HG03135 (cell line): ENCODE data around the gene ALK.

Source experiments
- ATAC-seq: cut with Tn5 transposase; IDR thresholded peaks from one replicate; pipeline ENCODE4 v1.9.1; 2021; ENCODE audit warnings: mild to moderate bottlenecking, moderate library complexity; ENCODE audit not compliant: unreplicated experiment

Gene ALK

GRCh38 chr2:29614295-29614830, 307.0 kb downstream of the ALK start:
- ATAC-seq, result no peak

GRCh38 chr2:29613792-29614266, 307.6 kb downstream of the ALK start:
- ATAC-seq, result no peak

- ATAC-seq, result no peak
Measured at GRCh38 chr2:29613067-29613466, 308.3 kb downstream of the ALK start.

- no peak for ATAC-seq
Measured at GRCh38 chr2:29612568-29612967, 308.8 kb downstream of the ALK start.

GRCh38 chr2:29611850-29612249, 309.5 kb downstream of the ALK start:
- no peak for ATAC-seq

GRCh38 chr2:29611261-29611660, 310.1 kb downstream of the ALK start:
- ATAC-seq, result no peak

- ATAC-seq, result no peak
Measured at GRCh38 chr2:29610569-29610968, 310.8 kb downstream of the ALK start.

GRCh38 chr2:29607038-29607420, 314.4 kb downstream of the ALK start:
- ATAC-seq, result no peak

- no peak for ATAC-seq
Measured at GRCh38 chr2:29606104-29607037, 315.0 kb downstream of the ALK start.

- no peak for ATAC-seq
Measured at GRCh38 chr2:29603341-29603740, 318.0 kb downstream of the ALK start.

GRCh38 chr2:29601872-29602271, 319.5 kb downstream of the ALK start:
- ATAC-seq, result no peak

GRCh38 chr2:29601321-29601720, 320.1 kb downstream of the ALK start:
- no peak for ATAC-seq

GRCh38 chr2:29599946-29600345, 321.4 kb downstream of the ALK start:
- ATAC-seq, result no peak

- no peak for ATAC-seq
Measured at GRCh38 chr2:29598978-29599377, 322.4 kb downstream of the ALK start.

GRCh38 chr2:29597035-29597434, 324.4 kb downstream of the ALK start:
- no peak for ATAC-seq

GRCh38 chr2:29596584-29596983, 324.8 kb downstream of the ALK start:
- ATAC-seq, result no peak

- no peak for ATAC-seq
Measured at GRCh38 chr2:29591600-29591999, 329.8 kb downstream of the ALK start.

GRCh38 chr2:29590211-29590610, 331.2 kb downstream of the ALK start:
- no peak for ATAC-seq

- ATAC-seq, result no peak
Measured at GRCh38 chr2:29589440-29590103, 331.8 kb downstream of the ALK start.

- ATAC-seq, result no peak
Measured at GRCh38 chr2:29587402-29588190, 333.8 kb downstream of the ALK start.

GRCh38 chr2:29586919-29587318, 334.5 kb downstream of the ALK start:
- ATAC-seq, result no peak
